Breast epithelium (tissue), 4 donors: ENCODE measurements around the gene GAPDHS. TPM values are rescaled to one million over a fixed set of nuclear protein-coding genes. Genes with fewer than 3 reads are reported as not detected.

Experiments used
- DNase-seq, 2 donors: peaks; one replicate each; pipeline ENCODE4 v3.0.0-alpha.2; 2019; ENCODE audit warnings: low spot score in 2 of 2
- H3K27ac ChIP-seq, 2 donors: fragments of 200-600 bp; sonication (generic) in 1 of 2; one replicate each; pipeline ENCODE4 v1.5.1; 2016 to 2019; ENCODE audit warnings: mild to moderate bottlenecking in 1 of 2
- H3K27me3 ChIP-seq, 2 donors: fragments of 200-600 bp; sonication (generic) in 1 of 2; one replicate each; pipeline versions ENCODE4 v1.5.1 to v1.6.0; 2017 to 2019; ENCODE audit warnings: control low read depth in 1 of 2, mild to moderate bottlenecking in 1 of 2
- H3K36me3 ChIP-seq: fragments of 200-600 bp; one replicate; pipeline ENCODE4 v1.5.1; 2019
- H3K4me1 ChIP-seq, 2 donors: fragments of 200-600 bp; sonication (generic); one replicate each; pipeline ENCODE4 v1.5.1; 2016 to 2019; ENCODE audit warnings: control low read depth in 1 of 2
- H3K4me3 ChIP-seq, 3 donors: fragments of 200-600 bp; sonication (generic); 1 replicate in 2 of 3; 2 replicates in 1 of 3; pipeline ENCODE4 v1.5.1; 2016 to 2019; ENCODE audit warnings: mild to moderate bottlenecking in 3 of 3, moderate library complexity in 2 of 3
- H3K9me3 ChIP-seq, 2 donors: fragments of 200-600 bp; sonication (generic) in 1 of 2; one replicate each; pipeline ENCODE4 v1.5.1; 2016 to 2019; ENCODE audit warnings: control low read depth in 1 of 2
- POLR2A ChIP-seq: fragments of 450-650 bp; IDR thresholded peaks from one replicate; pipeline ENCODE4 v1.6.1; 2016; ENCODE audit warnings: antibody characterized with exemption, mild to moderate bottlenecking, moderate library complexity
- POLR2AphosphoS5 ChIP-seq, 3 donors: sonication (generic); formaldehyde crosslinking; IDR thresholded peaks; one replicate each; pipeline ENCODE4 v1.6.1; 2017; ENCODE audit warnings: antibody characterized with exemption in 3 of 3
- intact Hi-C: fragments of 100-400 bp; cut with DNase I; formaldehyde crosslinking; loops from one replicate; pipeline ENCODE4 v1.15.1; 2023; ENCODE audit warnings: low total_unique reads
- total RNA-seq, 3 donors: library from RNA; depleted of rRNA; stranded (reverse); fragments of >200 nt; gene quantifications; one replicate each; pipeline ENCODE4 v1.1.0, GENCODE V29; 2016
- TF ChIP-seq, protein P1 (sequence below), 3 donors: fragments of 450-650 bp; IDR thresholded peaks; one replicate each; pipeline ENCODE4 v1.5.1; 2016 to 2017; ENCODE audit warnings: antibody characterized with exemption in 3 of 3, mild to moderate bottlenecking in 3 of 3, moderate library complexity in 3 of 3

The GAPDHS gene
- total RNA-seq: not detected

GRCh38 chr19:35533201-35533821 lies at the start of gene GAPDHS:
GAPDHS (plus strand) TSS chr19:35533456; CDS start chr19:35533528, 72 bp downstream.
- intact Hi-C loops: no loop called here
- Histone ChIP-seq H3K27me3 (peaks cover 0 to 34% of the 10 kb centered on the region in 2 donors), H3K4me3 (peak within 1 kb of the TSS in 1 of 3 donors; percentile 44)

GRCh38 chr19:35484252-35485036 lies 48.8 kb upstream of the GAPDHS start:
- no peak for DNase-seq
- Histone ChIP-seq H3K36me3 (no peaks in the 10 kb centered on the region), H3K27me3 (no peaks in the 10 kb centered on the region), H3K9me3 (no peaks in the 10 kb centered on the region), H3K4me1 (no peaks in the 10 kb centered on the region), H3K4me3 (no peak overlapping the region), H3K27ac (no peak overlapping the region)
- intact Hi-C loops: no loop called here
- TF ChIP-seq, protein P1, sequence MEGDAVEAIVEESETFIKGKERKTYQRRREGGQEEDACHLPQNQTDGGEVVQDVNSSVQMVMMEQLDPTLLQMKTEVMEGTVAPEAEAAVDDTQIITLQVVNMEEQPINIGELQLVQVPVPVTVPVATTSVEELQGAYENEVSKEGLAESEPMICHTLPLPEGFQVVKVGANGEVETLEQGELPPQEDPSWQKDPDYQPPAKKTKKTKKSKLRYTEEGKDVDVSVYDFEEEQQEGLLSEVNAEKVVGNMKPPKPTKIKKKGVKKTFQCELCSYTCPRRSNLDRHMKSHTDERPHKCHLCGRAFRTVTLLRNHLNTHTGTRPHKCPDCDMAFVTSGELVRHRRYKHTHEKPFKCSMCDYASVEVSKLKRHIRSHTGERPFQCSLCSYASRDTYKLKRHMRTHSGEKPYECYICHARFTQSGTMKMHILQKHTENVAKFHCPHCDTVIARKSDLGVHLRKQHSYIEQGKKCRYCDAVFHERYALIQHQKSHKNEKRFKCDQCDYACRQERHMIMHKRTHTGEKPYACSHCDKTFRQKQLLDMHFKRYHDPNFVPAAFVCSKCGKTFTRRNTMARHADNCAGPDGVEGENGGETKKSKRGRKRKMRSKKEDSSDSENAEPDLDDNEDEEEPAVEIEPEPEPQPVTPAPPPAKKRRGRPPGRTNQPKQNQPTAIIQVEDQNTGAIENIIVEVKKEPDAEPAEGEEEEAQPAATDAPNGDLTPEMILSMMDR (IDR thresholded peaks at IDR 0.05): no peak
- TF ChIP-seq POLR2AphosphoS5 (IDR thresholded peaks at IDR 0.05) (no peak), POLR2A (no peak)

More at GRCh38 chr19:35533201-35533821, at the start of gene GAPDHS:
- no peak within 1 kb of the TSS for H3K27ac ChIP-seq
- no peaks in the 10 kb centered on the region for H3K4me1 ChIP-seq
- no peaks in the 10 kb centered on the region for H3K36me3 ChIP-seq
- no peaks in the 10 kb centered on the region for H3K9me3 ChIP-seq
- TF ChIP-seq, protein P1 (IDR thresholded peaks at IDR 0.05): no peak
- no peak for DNase-seq

- H3K27ac ChIP-seq: no peak overlapping the region
- no peak overlapping the region for H3K4me3 ChIP-seq
- no peak for DNase-seq
- no peaks in the 10 kb centered on the region for H3K27me3 ChIP-seq
- TF ChIP-seq POLR2AphosphoS5 (IDR thresholded peaks at IDR 0.05): no peak
- TF ChIP-seq, protein P1 (IDR thresholded peaks at IDR 0.05): no peak
- no peak for TF ChIP-seq POLR2A
- H3K4me1 ChIP-seq: no peaks in the 10 kb centered on the region
- H3K36me3 ChIP-seq: no peaks in the 10 kb centered on the region
- H3K9me3 ChIP-seq: no peaks in the 10 kb centered on the region
- intact Hi-C loops: no loop called here
These were observed 47.0 kb upstream of the GAPDHS start for GRCh38 chr19:35486268-35486708.

DNA sequence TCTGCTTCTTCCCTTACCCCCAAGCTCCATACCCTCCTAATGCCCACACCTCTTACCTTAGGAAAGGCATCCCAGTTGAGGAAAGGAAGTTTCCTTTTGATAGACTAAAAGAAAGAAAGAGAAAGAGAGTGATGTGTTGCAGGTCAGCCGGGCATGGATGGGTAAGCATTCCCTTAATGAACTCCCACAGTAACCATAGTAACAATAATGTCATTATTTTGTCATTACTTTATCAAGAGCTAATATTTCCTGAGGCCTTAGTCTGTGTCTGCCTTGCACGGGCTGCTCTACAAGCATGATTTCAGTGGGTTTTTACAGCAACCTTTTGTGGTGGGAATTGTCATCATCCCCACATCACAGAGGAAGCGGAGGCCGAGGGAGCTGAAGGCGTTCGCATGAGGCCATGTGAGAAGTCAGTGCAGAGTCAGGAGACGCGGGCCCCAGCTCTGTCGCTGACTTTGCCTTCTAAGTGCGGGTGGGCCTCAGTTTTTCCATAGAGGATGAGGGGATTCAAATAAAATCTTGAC lies 45.5 kb upstream of the GAPDHS start:
- Histone ChIP-seq H3K4me3 (no peak overlapping the region), H3K36me3 (no peaks in the 10 kb centered on the region), H3K4me1 (no peaks in the 10 kb centered on the region), H3K9me3 (no peaks in the 10 kb centered on the region), H3K27ac (no peak overlapping the region), H3K27me3 (no peaks in the 10 kb centered on the region)
- intact Hi-C loops: no loop called here
- TF ChIP-seq POLR2AphosphoS5 (IDR thresholded peaks at IDR 0.05) (no peak), POLR2A (no peak)
- TF ChIP-seq, protein P1 (IDR thresholded peaks at IDR 0.05): no peak
- no peak for DNase-seq

- H3K9me3 ChIP-seq: no peaks in the 10 kb centered on the region
- intact Hi-C loops: no loop called here
- TF ChIP-seq POLR2A (no peak), POLR2AphosphoS5 (IDR thresholded peaks at IDR 0.05) (no peak)
- TF ChIP-seq, protein P1 (IDR thresholded peaks at IDR 0.05): no peak
- no peaks in the 10 kb centered on the region for H3K4me1 ChIP-seq
- no peaks in the 10 kb centered on the region for H3K36me3 ChIP-seq
- H3K4me3 ChIP-seq: no peak overlapping the region
- DNase-seq: no peak
- H3K27ac ChIP-seq: no peak overlapping the region
- no peaks in the 10 kb centered on the region for H3K27me3 ChIP-seq
These were observed 44.6 kb upstream of the GAPDHS start for GRCh38 chr19:35488677-35489076.
